HEK293T (cell line): ENCODE results near the gene DRICH1.
"Not testable (repeated sequence)": the region's sequence is repeated elsewhere in the genome, so short reads cannot be mapped to it uniquely, and the experiment has no call there.

ENCODE experiments used
- BHLHE40 ChIP-seq: fragments of 450-650 bp; IDR thresholded peaks from 2 replicates; pipeline ENCODE4 v1.6.1; 2016; ENCODE audit warnings: mild to moderate bottlenecking, moderate library complexity, borderline replicate concordance
- ELF4 ChIP-seq: fragments of 450-650 bp; IDR thresholded peaks from 2 replicates; pipeline ENCODE4 v1.6.1; 2017; ENCODE audit warnings: antibody characterized with exemption
- FOXA1 ChIP-seq: fragments of 450-650 bp; IDR thresholded peaks from 2 replicates; pipeline ENCODE4 v1.6.1; 2016; ENCODE audit warnings: mild to moderate bottlenecking
- FOXK2 ChIP-seq: fragments of 450-650 bp; IDR thresholded peaks from 2 replicates; pipeline ENCODE4 v1.6.1; 2016; ENCODE audit warnings: mild to moderate bottlenecking
- FOXM1 ChIP-seq: fragments of 450-650 bp; IDR thresholded peaks from 2 replicates; pipeline ENCODE4 v1.6.1; 2017; ENCODE audit warnings: mild to moderate bottlenecking, borderline replicate concordance
- HDGF ChIP-seq: fragments of 450-650 bp; IDR thresholded peaks from 2 replicates; pipeline ENCODE4 v1.6.1; 2017; ENCODE audit warnings: antibody characterized with exemption, borderline replicate concordance
- L3MBTL2 ChIP-seq: fragments of 450-650 bp; conservative IDR thresholded peaks from 2 replicates; pipeline ENCODE4 v1.6.1; 2016; ENCODE audit warnings: mild to moderate bottlenecking
- LEF1 ChIP-seq: fragments of 450-650 bp; IDR thresholded peaks from 2 replicates; pipeline ENCODE4 v1.6.1; 2017; ENCODE audit warnings: mild to moderate bottlenecking, borderline replicate concordance
- NFRKB ChIP-seq: fragments of 450-650 bp; IDR thresholded peaks from 2 replicates; pipeline ENCODE4 v1.6.1; 2016; ENCODE audit warnings: mild to moderate bottlenecking, moderate library complexity
- SP1 ChIP-seq: fragments of 450-650 bp; IDR thresholded peaks from 2 replicates; pipeline ENCODE4 v1.6.1; 2017
- SUZ12 ChIP-seq: fragments of 450-650 bp; IDR thresholded peaks from 2 replicates; pipeline ENCODE4 v1.6.1; 2016; ENCODE audit warnings: mild to moderate bottlenecking
- TARDBP ChIP-seq: fragments of 450-650 bp; IDR thresholded peaks from 2 replicates; pipeline ENCODE4 v1.6.1; 2016
- ZNF384 ChIP-seq: fragments of 450-650 bp; IDR thresholded peaks from 2 replicates; pipeline ENCODE4 v1.6.1; 2016
- TF ChIP-seq, protein P1 (sequence below): fragments of 450-650 bp; IDR thresholded peaks from 2 replicates; pipeline ENCODE4 v1.6.1; 2016

DNA sequence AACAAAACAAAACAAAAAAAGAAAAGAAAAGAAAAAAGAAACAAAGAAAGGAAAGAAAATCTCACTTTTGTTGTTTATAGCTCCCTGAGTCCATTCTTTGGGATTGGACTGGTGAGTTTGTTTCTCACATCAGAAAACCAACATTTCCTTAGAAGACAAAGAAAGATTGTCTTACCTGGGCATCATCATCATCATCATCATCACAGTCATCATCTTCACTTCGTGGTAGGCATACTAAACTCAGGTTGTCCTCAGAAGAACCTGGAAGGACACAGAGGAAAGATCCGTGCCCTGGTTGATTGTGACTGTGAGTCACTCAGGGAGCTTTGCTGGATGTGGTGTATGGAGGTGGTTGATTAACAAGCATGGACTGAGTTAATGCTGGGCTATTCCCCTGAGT, 10.2 kb downstream of the DRICH1 start:
- TF ChIP-seq LEF1, TARDBP, HDGF, BHLHE40, FOXM1, SP1, ELF4, ZNF384, SUZ12, FOXA1, FOXK2, NFRKB, L3MBTL2: not testable (repeated sequence)
- TF ChIP-seq, protein P1, sequence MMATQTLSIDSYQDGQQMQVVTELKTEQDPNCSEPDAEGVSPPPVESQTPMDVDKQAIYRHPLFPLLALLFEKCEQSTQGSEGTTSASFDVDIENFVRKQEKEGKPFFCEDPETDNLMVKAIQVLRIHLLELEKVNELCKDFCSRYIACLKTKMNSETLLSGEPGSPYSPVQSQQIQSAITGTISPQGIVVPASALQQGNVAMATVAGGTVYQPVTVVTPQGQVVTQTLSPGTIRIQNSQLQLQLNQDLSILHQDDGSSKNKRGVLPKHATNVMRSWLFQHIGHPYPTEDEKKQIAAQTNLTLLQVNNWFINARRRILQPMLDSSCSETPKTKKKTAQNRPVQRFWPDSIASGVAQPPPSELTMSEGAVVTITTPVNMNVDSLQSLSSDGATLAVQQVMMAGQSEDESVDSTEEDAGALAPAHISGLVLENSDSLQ = not testable (repeated sequence)
